Muscle of arm (tissue), 14 donors: ENCODE data around the gene RAB40B. TPM values are rescaled to one million over a fixed set of nuclear protein-coding genes. Genes with fewer than 3 reads are reported as not detected.
"Not testable (repeated sequence)": the region's sequence is repeated elsewhere in the genome, so short reads cannot be mapped to it uniquely, and the experiment has no call there.

Source experiments
- DNase-seq: peaks from one replicate; pipeline ENCODE4 v3.0.0-alpha.2; 2013
- long read RNA-seq, 11 donors: transcript quantifications; one replicate each; lab custom pipeline, GENCODE V29; 2026
- polyA plus RNA-seq, 12 donors: library from polyadenylated mRNA; unstranded; fragments of 120-200 nt; gene quantifications; one replicate each; pipeline ENCODE4 v1.2.1, GENCODE V29; 2013; ENCODE audit not compliant: insufficient read length in 12 of 12

RAB40B gene
- polyA plus RNA-seq = 10 to 100 TPM in 11 of 12 donors, not detected in 1; 31.8 to 75.0 (median 41.8) TPM
- long read RNA-seq, donor 1, transcript RAB40B-211 (1 exons, 2,522 nt) = major isoform, 17 of 97 reads
- long read RNA-seq, donor 1, transcript RAB40B-206 (6 exons, 3,859 nt) = minor isoform, 12 of 97 reads
- long read RNA-seq, donor 1, partial matches to known transcripts = 64 of 97 reads
- long read RNA-seq, donor 1, other reads (novel, unspliced or antisense) = 0 of 97 reads
- long read RNA-seq, donor 2, transcript RAB40B-211 (1 exons, 2,522 nt) = minor isoform, 27 of 73 reads
- long read RNA-seq, donor 2, transcript RAB40B-206 (6 exons, 3,859 nt) = major isoform, 43 of 73 reads
- long read RNA-seq, donor 2, partial matches to known transcripts = 0 of 73 reads
- long read RNA-seq, donor 2, other reads (novel, unspliced or antisense) = 0 of 73 reads
- long read RNA-seq, donor 3, transcript RAB40B-206 (6 exons, 3,859 nt) = minor isoform, 8 of 22 reads
- long read RNA-seq, donor 3, transcript RAB40B-211 (1 exons, 2,522 nt) = major isoform, 13 of 22 reads
- long read RNA-seq, donor 3, partial matches to known transcripts = 0 of 22 reads
- long read RNA-seq, donor 3, other reads (novel, unspliced or antisense) = 0 of 22 reads
- long read RNA-seq, donor 4, transcript RAB40B-206 (6 exons, 3,859 nt) = major isoform, 18 of 30 reads
- long read RNA-seq, donor 4, transcript RAB40B-211 (1 exons, 2,522 nt) = minor isoform, 10 of 30 reads
- long read RNA-seq, donor 4, partial matches to known transcripts = 0 of 30 reads
- long read RNA-seq, donor 4, other reads (novel, unspliced or antisense) = 0 of 30 reads
- long read RNA-seq, donor 5, transcript RAB40B-211 (1 exons, 2,522 nt) = minor isoform, 20 of 91 reads
- long read RNA-seq, donor 5, transcript RAB40B-206 (6 exons, 3,859 nt) = major isoform, 61 of 91 reads
- long read RNA-seq, donor 5, partial matches to known transcripts = 5 of 91 reads
- long read RNA-seq, donor 5, other reads (novel, unspliced or antisense) = 0 of 91 reads
- long read RNA-seq, donor 6, transcript RAB40B-206 (6 exons, 3,859 nt) = major isoform, 14 of 29 reads
- long read RNA-seq, donor 6, transcript RAB40B-211 (1 exons, 2,522 nt) = minor isoform, 10 of 29 reads
- long read RNA-seq, donor 6, partial matches to known transcripts = 0 of 29 reads
- long read RNA-seq, donor 6, other reads (novel, unspliced or antisense) = 0 of 29 reads
- long read RNA-seq, donor 7, transcript RAB40B-211 (1 exons, 2,522 nt) = major isoform, 16 of 31 reads
- long read RNA-seq, donor 7, transcript RAB40B-206 (6 exons, 3,859 nt) = minor isoform, 11 of 31 reads
- long read RNA-seq, donor 7, partial matches to known transcripts = 0 of 31 reads
- long read RNA-seq, donor 7, other reads (novel, unspliced or antisense) = 0 of 31 reads
- long read RNA-seq, donor 8, transcript RAB40B-211 (1 exons, 2,522 nt) = minor isoform, 29 of 74 reads
- long read RNA-seq, donor 8, transcript RAB40B-206 (6 exons, 3,859 nt) = major isoform, 42 of 74 reads
- long read RNA-seq, donor 8, partial matches to known transcripts = 0 of 74 reads
- long read RNA-seq, donor 8, other reads (novel, unspliced or antisense) = 0 of 74 reads
- long read RNA-seq, donor 9, transcript RAB40B-206 (6 exons, 3,859 nt) = minor isoform, 15 of 38 reads
- long read RNA-seq, donor 9, transcript RAB40B-211 (1 exons, 2,522 nt) = major isoform, 20 of 38 reads
- long read RNA-seq, donor 9, partial matches to known transcripts = 0 of 38 reads
- long read RNA-seq, donor 9, other reads (novel, unspliced or antisense) = 0 of 38 reads
- long read RNA-seq, donor 10, transcript RAB40B-211 (1 exons, 2,522 nt) = minor isoform, 14 of 46 reads
- long read RNA-seq, donor 10, transcript RAB40B-206 (6 exons, 3,859 nt) = major isoform, 27 of 46 reads
- long read RNA-seq, donor 10, partial matches to known transcripts = 0 of 46 reads
- long read RNA-seq, donor 10, other reads (novel, unspliced or antisense) = 0 of 46 reads
- long read RNA-seq, donor 11, transcript RAB40B-211 (1 exons, 2,522 nt) = minor isoform, 32 of 78 reads
- long read RNA-seq, donor 11, transcript RAB40B-206 (6 exons, 3,859 nt) = major isoform, 41 of 78 reads
- long read RNA-seq, donor 11, partial matches to known transcripts = 0 of 78 reads
- long read RNA-seq, donor 11, other reads (novel, unspliced or antisense) = 0 of 78 reads

- DNase-seq = peak; percentile 98
Measured at GRCh38 chr17:82698065-82698973, at the start of gene RAB40B. Gene RAB40B, minus strand, starts transcription at chr17:82698698. Its CDS starts 102 bp downstream, at chr17:82698596.

- no peak for DNase-seq
Measured at GRCh38 chr17:82745524-82745923, 47.0 kb upstream of the RAB40B start.

GRCh38 chr17:82744736-82745135 is 46.2 kb upstream of the RAB40B start:
- not testable (repeated sequence) for DNase-seq

DNA sequence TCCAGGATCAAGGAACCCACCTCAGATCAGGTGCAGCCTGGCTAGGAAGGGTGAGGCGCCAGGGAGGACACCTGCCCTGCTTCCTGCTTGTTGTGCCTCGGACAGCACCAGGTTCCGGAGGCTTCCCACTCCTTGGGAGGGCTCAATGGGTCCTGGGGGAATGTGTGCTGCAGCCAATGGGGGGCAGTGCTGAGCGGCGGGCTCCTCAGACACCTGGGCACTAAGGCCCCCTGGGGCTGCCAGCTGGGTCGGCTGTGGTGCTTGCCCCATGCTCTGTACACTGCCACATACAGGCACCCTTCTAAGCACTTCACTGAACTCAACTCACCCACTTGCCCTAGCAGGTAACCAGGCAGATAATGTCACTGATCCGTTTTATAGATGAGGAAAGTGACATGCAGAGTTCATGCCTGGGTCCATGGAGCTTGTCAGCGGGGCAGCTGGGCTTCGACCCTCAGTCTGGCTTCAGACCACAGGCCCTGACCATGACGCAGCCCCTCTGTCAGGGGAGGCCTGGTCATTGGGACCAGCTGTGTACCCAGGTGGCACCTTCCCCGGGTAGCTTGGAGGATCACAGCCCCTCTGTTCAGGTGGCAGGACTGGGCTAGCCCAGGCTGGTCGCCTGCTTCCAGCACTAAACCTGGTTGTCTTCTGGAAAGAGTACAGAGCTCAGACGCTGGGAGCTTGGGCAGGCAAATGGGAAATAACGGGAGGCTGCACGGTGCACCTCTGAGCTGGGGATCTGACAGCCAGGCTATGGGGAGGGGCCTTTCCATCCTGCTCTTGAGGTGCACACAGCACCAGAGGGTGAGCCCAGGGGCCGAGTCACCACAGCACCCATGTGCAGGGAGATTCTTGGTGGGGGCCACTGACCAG is 45.1 kb upstream of the RAB40B start:
- DNase-seq = no peak

GRCh38 chr17:82740906-82741759 is 42.6 kb upstream of the RAB40B start:
- no peak for DNase-seq

GRCh38 chr17:82737967-82738877 is 39.7 kb upstream of the RAB40B start:
- no peak for DNase-seq

DNA sequence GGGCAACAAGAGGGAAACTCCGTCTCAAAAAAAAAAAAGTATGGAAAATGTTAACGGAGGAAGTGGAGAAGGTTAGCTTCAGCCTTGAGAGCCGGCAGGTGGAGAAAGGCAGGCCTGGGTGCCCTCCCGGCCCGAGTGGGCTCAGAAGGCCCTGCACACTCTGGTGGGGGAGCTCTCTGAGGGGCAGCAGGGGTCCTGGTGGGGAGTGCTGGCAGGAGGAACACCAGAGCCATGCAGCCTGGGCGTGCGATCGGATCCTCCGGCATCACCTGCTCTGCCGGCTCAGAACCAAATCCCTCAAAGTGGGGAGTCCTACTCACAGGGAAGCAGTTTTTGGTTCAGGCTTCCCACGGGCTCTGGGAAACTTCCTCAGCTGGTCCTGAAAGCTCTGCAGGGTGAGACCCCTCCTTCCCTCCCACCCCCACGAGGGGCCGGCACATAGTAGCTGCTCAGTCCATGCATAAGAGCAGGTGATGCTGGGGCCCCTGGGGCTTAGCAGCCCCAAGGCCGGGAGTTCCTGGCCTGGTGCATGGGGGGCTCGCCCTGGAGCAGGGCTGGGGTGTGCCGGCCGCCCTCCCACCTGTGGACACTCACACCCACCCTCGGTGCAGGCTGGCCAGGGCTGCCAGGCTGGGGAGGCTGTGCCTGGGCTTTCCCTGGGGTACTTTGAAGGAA is 38.1 kb upstream of the RAB40B start:
- no peak for DNase-seq

DNA sequence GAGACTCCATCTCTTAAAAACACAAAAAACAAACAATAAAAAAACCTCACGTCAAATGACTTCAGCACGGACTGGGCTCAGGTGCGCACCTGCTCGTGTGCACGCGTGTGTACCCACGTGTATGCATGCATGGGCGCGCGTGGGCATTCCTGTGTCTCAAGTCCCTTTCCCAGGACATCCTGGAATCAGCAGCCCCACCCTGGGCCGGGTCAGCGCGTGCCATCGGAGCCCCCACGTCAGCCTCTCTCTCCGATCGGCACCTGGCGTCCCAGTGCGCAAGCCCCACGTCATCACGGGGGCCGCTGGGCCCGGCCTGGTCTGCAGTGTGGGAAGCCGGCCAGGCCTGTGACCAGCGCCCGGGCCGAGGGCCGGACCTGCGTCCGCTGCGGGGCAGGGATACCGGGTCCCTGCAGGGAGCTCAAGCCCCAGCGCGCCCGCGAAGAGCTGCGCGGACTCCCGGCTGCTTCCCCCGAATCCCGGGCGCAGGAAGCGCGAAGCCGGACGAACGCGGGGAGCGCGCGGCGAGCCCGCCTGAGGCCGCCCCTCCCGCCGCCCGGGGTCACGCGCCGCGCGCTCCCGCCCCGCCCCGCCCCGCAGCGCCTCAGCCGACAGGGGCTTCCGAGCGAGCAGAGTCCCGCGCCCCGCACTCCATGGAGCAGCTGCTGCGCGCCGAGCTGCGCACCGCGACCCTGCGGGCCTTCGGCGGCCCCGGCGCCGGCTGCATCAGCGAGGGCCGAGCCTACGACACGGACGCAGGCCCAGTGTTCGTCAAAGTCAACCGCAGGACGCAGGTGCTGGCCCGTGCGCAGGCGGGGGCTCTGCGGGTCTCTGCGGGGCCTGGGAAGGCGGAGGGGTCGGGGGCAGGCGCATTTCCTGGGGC is 36.7 kb upstream of the RAB40B start, which contains the start of gene FN3K:
Gene FN3K, plus strand, starts transcription at position 629 of the 880 bp plus-strand sequence. Its CDS starts 22 bp downstream, at position 651.
- peak; percentile 49 for DNase-seq

GRCh38 chr17:82732118-82732743 is 33.7 kb upstream of the RAB40B start:
- DNase-seq = no peak

- no peak for DNase-seq
Measured at GRCh38 chr17:82729479-82730260, 31.2 kb upstream of the RAB40B start.

DNA sequence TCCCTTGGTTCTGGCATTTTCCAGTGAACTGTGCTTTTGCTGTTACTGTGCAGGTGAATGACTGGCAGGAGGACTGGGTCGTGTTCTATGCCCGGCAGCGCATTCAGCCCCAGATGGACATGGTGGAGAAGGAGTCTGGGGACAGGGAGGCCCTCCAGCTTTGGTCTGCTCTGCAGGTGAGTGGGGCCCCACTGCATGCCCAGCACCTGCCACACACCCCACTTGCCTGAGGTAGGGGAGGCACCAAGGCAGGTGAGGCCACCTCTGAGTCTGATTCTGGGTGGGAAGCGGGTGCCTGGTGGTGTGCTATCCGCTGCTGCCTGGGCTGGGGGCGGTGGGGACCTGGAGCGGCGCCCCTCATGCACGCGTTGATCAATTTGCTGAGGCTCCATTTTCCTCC is 27.9 kb upstream of the RAB40B start:
- DNase-seq = no peak

- no peak for DNase-seq
Measured at GRCh38 chr17:82723169-82723807, 24.8 kb upstream of the RAB40B start.
